ENCODE results near the gene WDR36.

- TF ChIP-seq CTCF (IDR thresholded peaks at IDR 0.05) (no peak), POLR2A (IDR thresholded peaks at IDR 0.05) (no peak)
Measured at GRCh38 chr5:111127453-111128195, 35.5 kb downstream of the WDR36 start.

Measured in adrenal gland (tissue), 5 donors.